SHP77 (cell line): ENCODE results near the gene TMEM61.

Experiments used
- DNase-seq, 2 experiments: peaks; one replicate each; lab custom pipeline; 2025; lab: John Stamatoyannopoulos, UW

The TMEM61 gene

GRCh38 chr1:54985556-54985955 is 5.1 kb downstream of the TMEM61 start:
- DNase-seq: no peak

GRCh38 chr1:54986025-54986424 is 5.6 kb downstream of the TMEM61 start:
- DNase-seq: no peak

- no peak for DNase-seq
Measured at GRCh38 chr1:54986533-54986932, 6.1 kb downstream of the TMEM61 start.

- DNase-seq: no peak
Measured at GRCh38 chr1:54987427-54987826, 7.0 kb downstream of the TMEM61 start.

- DNase-seq: peak in 1 of 2 experiments; percentile 62
Measured at GRCh38 chr1:54987919-54988705, 7.7 kb downstream of the TMEM61 start.

GRCh38 chr1:54988975-54989374 is 8.5 kb downstream of the TMEM61 start:
- DNase-seq: no peak

GRCh38 chr1:54989473-54989872 is 9.0 kb downstream of the TMEM61 start:
- DNase-seq: peak; percentile 88 to 95

- no peak for DNase-seq
Measured at GRCh38 chr1:54989968-54990810, 9.8 kb downstream of the TMEM61 start.

GRCh38 chr1:54990916-54991315 is 10.5 kb downstream of the TMEM61 start:
- DNase-seq: no peak

GRCh38 chr1:54991939-54992338 is 11.5 kb downstream of the TMEM61 start:
- DNase-seq: no peak

- no peak for DNase-seq
Measured at GRCh38 chr1:54993140-54993539, 12.7 kb downstream of the TMEM61 start.

GRCh38 chr1:54994355-54994990 is 14.0 kb downstream of the TMEM61 start:
- DNase-seq: no peak

GRCh38 chr1:54995013-54995760 is 14.8 kb downstream of the TMEM61 start:
- peak; percentile 23 to 31 for DNase-seq

GRCh38 chr1:54995835-54996234 is 15.4 kb downstream of the TMEM61 start:
- DNase-seq: no peak

GRCh38 chr1:54996359-54996868 is 16.0 kb downstream of the TMEM61 start:
- DNase-seq: peak; percentile 78 to 83

- no peak for DNase-seq
Measured at GRCh38 chr1:54996869-54997710, 16.7 kb downstream of the TMEM61 start.

GRCh38 chr1:54997711-54997986 is 17.2 kb downstream of the TMEM61 start:
- DNase-seq: no peak

- DNase-seq: no peak
Measured at GRCh38 chr1:54998100-54998499, 17.7 kb downstream of the TMEM61 start.

- peak; percentile 57 to 64 for DNase-seq
Measured at GRCh38 chr1:54998677-54999076, 18.2 kb downstream of the TMEM61 start, which contains the start of gene BSND. Gene BSND (plus strand): TSS chr1:54998933. CDS start chr1:54999187, 254 bp downstream.

GRCh38 chr1:55000110-55001085 is 20.0 kb downstream of the TMEM61 start:
- DNase-seq: no peak
